Kidney epithelial cell (primary cell): Measurements from ENCODE around the gene METRNL. TPM values are rescaled to one million over a fixed set of nuclear protein-coding genes. Genes with fewer than 3 reads are reported as not detected.
"Not testable (repeated sequence)": the region's sequence is repeated elsewhere in the genome, so short reads cannot be mapped to it uniquely, and the experiment has no call there.

Experiments
- DNase-seq: peaks from one replicate; pipeline ENCODE4 v3.0.0-alpha.2; 2010; ENCODE audit warnings: low read depth
- H3K27me3 ChIP-seq: 2 replicates; pipeline ENCODE4 v1.6.0; 2011; ENCODE audit warnings: low read length; ENCODE audit not compliant: control insufficient read depth, insufficient read depth
- H3K36me3 ChIP-seq: 2 replicates; pipeline ENCODE4 v1.5.1; 2011; ENCODE audit warnings: low read length; ENCODE audit not compliant: control insufficient read depth, insufficient read depth
- H3K4me3 ChIP-seq: 2 replicates; pipeline ENCODE4 v1.5.1; 2011; ENCODE audit warnings: low read depth, mild to moderate bottlenecking, control low read depth, low read length
- total RNA-seq: library from RNA; depleted of rRNA; stranded (reverse); fragments of >200 nt; gene quantifications from 2 replicates; pipeline ENCODE4 v1.2.3, GENCODE V29; 2015
- TF ChIP-seq, protein P1 (sequence below): IDR thresholded peaks from 2 replicates; pipeline ENCODE4 v1.5.1; 2011; ENCODE audit warnings: mild to moderate bottlenecking, moderate library complexity, low read length, control low read depth, inconsistent platforms; ENCODE audit not compliant: insufficient read depth, poor library complexity, severe bottlenecking

The METRNL gene
- total RNA-seq, 1 donor from 2014 or later, result 91.5 TPM

DNA sequence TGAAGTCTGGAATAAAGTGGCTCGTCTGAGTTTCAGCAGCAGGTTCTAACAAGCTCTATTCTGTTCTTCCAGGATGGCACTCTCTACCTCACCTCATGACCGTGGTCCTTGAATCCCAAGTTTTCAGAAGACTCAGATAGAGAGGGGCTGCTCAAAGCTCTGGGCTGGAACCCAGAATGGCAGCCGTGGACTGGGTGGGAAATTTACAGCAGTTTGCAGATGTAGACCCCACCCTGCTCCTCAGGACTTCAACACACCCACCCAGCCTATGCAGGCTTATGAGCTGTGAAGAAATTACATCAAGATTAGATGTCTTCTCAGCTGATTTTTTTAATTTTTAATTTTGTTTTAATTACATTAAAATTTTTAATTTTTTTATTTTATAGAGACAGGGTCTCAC lies 59.4 kb downstream of the METRNL start:
- Histone ChIP-seq H3K4me3 (no peak overlapping the region), H3K36me3 (no peaks in the 10 kb centered on the region), H3K27me3 (peaks cover 21% of the 10 kb centered on the region)
- no peak for DNase-seq
- TF ChIP-seq, protein P1, sequence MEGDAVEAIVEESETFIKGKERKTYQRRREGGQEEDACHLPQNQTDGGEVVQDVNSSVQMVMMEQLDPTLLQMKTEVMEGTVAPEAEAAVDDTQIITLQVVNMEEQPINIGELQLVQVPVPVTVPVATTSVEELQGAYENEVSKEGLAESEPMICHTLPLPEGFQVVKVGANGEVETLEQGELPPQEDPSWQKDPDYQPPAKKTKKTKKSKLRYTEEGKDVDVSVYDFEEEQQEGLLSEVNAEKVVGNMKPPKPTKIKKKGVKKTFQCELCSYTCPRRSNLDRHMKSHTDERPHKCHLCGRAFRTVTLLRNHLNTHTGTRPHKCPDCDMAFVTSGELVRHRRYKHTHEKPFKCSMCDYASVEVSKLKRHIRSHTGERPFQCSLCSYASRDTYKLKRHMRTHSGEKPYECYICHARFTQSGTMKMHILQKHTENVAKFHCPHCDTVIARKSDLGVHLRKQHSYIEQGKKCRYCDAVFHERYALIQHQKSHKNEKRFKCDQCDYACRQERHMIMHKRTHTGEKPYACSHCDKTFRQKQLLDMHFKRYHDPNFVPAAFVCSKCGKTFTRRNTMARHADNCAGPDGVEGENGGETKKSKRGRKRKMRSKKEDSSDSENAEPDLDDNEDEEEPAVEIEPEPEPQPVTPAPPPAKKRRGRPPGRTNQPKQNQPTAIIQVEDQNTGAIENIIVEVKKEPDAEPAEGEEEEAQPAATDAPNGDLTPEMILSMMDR, result no peak

DNA sequence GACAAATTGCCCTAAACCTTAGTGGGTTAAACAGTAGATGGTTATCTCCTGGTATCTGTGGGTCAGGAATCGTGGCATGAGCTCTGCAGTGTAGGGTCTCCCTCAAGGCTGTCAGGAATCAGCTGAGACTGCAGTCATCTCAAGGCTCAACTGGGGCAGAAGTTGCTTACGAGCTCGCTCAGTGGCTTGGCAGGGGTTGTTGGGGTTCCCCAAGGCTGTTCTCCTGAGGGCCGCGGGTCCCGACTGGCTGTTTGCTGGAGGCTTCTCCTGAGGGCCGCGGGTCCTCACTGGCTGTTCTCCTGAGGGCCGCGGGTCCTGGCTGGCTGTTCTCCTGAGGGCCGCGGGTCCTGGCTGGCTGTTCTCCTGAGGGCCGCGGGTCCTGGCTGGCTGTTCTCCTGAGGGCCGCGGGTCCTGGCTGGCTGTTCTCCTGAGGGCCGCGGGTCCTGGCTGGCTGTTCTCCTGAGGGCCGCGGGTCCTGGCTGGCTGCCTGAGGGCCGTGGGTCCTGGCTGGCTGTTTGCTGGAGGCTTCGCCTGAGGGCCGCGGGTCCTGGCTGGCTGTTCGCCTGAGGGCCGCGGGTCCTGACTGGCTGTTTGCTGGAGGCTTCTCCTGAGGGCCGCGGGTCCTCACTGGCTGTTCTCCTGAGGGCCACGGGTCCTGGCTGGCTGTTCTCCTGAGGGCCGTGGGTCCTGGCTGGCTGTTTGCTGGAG lies 60.3 kb downstream of the METRNL start:
- H3K36me3 ChIP-seq, H3K4me3 ChIP-seq, DNase-seq: not testable (repeated sequence)
- peaks cover 19% of the 10 kb centered on the region for H3K27me3 ChIP-seq

DNA sequence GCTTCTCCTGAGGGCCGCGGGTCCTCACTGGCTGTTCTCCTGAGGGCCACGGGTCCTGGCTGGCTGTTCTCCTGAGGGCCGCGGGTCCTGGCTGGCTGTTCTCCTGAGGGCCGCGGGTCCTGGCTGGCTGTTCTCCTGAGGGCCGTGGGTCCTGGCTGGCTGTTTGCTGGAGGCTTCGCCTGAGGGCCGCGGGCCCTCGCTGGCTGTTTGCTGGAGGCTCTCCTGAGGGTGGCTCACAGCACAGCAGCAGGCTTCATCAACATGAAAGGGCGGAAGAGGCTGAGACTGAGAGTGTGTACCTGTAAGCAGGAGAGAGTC lies 60.8 kb downstream of the METRNL start:
- peaks cover 23% of the 10 kb centered on the region for H3K27me3 ChIP-seq
- H3K4me3 ChIP-seq, H3K36me3 ChIP-seq, DNase-seq: not testable (repeated sequence)

DNA sequence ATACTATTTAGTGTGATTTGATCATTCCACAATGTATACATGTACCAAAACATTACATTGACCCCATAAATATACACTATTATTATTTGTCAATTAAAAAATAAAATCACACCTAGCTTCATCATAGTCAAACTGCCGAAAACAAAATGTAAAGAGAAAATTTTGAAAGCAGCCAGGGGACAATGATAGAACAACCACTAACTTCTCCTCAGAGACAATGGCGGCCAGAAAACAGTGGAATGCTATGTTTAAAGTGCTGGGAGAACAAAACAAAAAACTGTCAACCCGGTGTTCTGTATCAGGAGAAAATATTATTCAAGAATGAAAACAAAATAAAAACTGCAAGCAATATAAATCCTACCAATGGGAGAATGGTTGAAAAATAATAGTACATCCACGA lies 63.2 kb downstream of the METRNL start:
- TF ChIP-seq, protein P1, result no peak
- Histone ChIP-seq H3K4me3 (no peak overlapping the region), H3K27me3 (peaks cover 5% of the 10 kb centered on the region), H3K36me3 (no peaks in the 10 kb centered on the region)
- DNase-seq, result no peak

DNA sequence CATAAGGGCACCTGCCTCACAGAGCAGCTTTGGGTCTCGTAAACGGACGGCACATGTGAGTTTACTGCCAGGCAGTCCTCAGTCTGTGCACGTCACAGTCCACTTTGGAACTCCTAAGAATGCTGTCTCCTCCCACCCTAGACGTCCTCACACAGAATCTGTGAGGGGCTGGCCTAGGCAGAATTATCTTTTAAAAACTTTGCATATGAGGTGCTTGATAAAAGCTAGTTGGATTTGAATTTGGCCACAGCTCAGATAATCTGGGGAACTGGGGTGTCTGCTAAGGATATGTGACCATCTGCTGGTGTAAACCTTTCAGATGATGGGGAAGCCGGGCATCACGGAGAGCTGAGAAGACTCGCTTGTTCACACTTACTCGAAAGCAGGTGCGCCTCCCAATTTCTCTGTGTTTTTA lies 64.4 kb downstream of the METRNL start:
- Histone ChIP-seq H3K4me3 (no peak overlapping the region), H3K27me3 (peaks cover 8% of the 10 kb centered on the region), H3K36me3 (no peaks in the 10 kb centered on the region)
- DNase-seq, result no peak
- TF ChIP-seq, protein P1, result no peak

Other genes with a start within 250 kb of the METRNL start
- gene ZNF750, start 239.6 kb upstream of the METRNL start, total RNA-seq, result 0.55 and 0.84 TPM in 2 replicates